HL-60 (cell line): Measurements from ENCODE around the gene GATC.

ENCODE experiments used
- DNase-seq, 2 experiments: peaks; one replicate each; pipeline ENCODE4 v3.0.0-alpha.2; 2010 to 2020; ENCODE audit warnings: low read depth in 1 of 2, low spot score in 1 of 2
- H3K27ac ChIP-seq: fragments of 250-450 bp; sonication (Bioruptor Pico); replicated peaks from 2 replicates; pipeline ENCODE4 v1.5.1; 2020; ENCODE audit warnings: mild to moderate bottlenecking, moderate library complexity
- H3K27me3 ChIP-seq: fragments of 250-450 bp; sonication (Bioruptor Pico); 2 replicates; pipeline ENCODE4 v1.5.1; 2021; ENCODE audit warnings: mild to moderate bottlenecking, moderate library complexity; ENCODE audit not compliant: insufficient read depth, poor library complexity, severe bottlenecking
- H3K4me3 ChIP-seq: replicated peaks from 2 replicates; pipeline ENCODE4 v1.5.1; 2011; ENCODE audit warnings: mild to moderate bottlenecking, control low read depth, low read length; ENCODE audit not compliant: insufficient read depth
- CTCF ChIP-seq: IDR thresholded peaks from one replicate; pipeline ENCODE4 v1.5.1; 2011; ENCODE audit warnings: low read length, control low read depth, inconsistent platforms; ENCODE audit not compliant: insufficient read depth
- GABPA ChIP-seq: IDR thresholded peaks from 2 replicates; pipeline ENCODE4 v1.6.1; 2012; ENCODE audit warnings: low read depth
- POLR2AphosphoS5 ChIP-seq: IDR thresholded peaks from 2 replicates; pipeline ENCODE4 v1.6.1; 2012; ENCODE audit warnings: low read depth
- REST ChIP-seq: IDR thresholded peaks from 2 replicates; pipeline ENCODE4 v1.6.1; 2012; ENCODE audit warnings: low read depth; ENCODE audit not compliant: insufficient replicate concordance
- SPI1 ChIP-seq: IDR thresholded peaks from 2 replicates; pipeline ENCODE4 v1.6.1; 2012; ENCODE audit warnings: low read depth, mild to moderate bottlenecking, borderline replicate concordance

GATC gene

GRCh38 chr12:120455302-120455701 lies 9.1 kb downstream of the GATC start:
- no peak for TF ChIP-seq SPI1
- no peak for TF ChIP-seq CTCF
- no peak for TF ChIP-seq POLR2AphosphoS5
- no peak for TF ChIP-seq REST
- TF ChIP-seq GABPA = no peak
- Histone ChIP-seq H3K27me3 (no peaks in the 10 kb centered on the region), H3K4me3 (no peak overlapping the region), H3K27ac (no peak overlapping the region)
- no peak for DNase-seq

GRCh38 chr12:120457133-120457532 lies 10.9 kb downstream of the GATC start:
- no peak for TF ChIP-seq CTCF
- TF ChIP-seq REST = no peak
- TF ChIP-seq SPI1 = no peak
- TF ChIP-seq POLR2AphosphoS5 = no peak
- no peak for TF ChIP-seq GABPA
- no peaks in the 10 kb centered on the region for H3K27me3 ChIP-seq
- no peak for DNase-seq
- no peak overlapping the region for H3K4me3 ChIP-seq
- H3K27ac ChIP-seq = no peak overlapping the region

GRCh38 chr12:120460157-120460556 lies 13.9 kb downstream of the GATC start:
- DNase-seq = no peak
- Histone ChIP-seq H3K27me3 (no peaks in the 10 kb centered on the region), H3K4me3 (no peak overlapping the region), H3K27ac (no peak overlapping the region)
- TF ChIP-seq SPI1 (no peak), REST (no peak), GABPA (no peak), CTCF (no peak), POLR2AphosphoS5 (no peak)
